Neural cell (in vitro differentiated cells): ENCODE measurements around the gene AGBL4. TPM values are rescaled to one million over a fixed set of nuclear protein-coding genes. Genes with fewer than 3 reads are reported as not detected.

ENCODE experiments used
- H2AFZ ChIP-seq: fragments of 200-600, 300-800 bp; sonication (generic), shearing (Covaris generic); 2 replicates; pipeline ENCODE4 v1.6.0; 2014; ENCODE audit warnings: low read depth, mild to moderate bottlenecking, antibody characterized with exemption, low read length, moderate library complexity
- H3F3A ChIP-seq: fragments of 200-600 bp; shearing (Covaris generic); 2 replicates; pipeline ENCODE4 v1.6.1; 2016; ENCODE audit warnings: mild to moderate bottlenecking, moderate library complexity, mixed read lengths, antibody characterized with exemption, low read length; ENCODE audit not compliant: insufficient read depth, poor library complexity, severe bottlenecking
- H3K27ac ChIP-seq: fragments of 200-600, 300-800 bp; sonication (generic), shearing (Covaris generic); 2 replicates; pipeline ENCODE4 v1.5.1; 2014; ENCODE audit warnings: mild to moderate bottlenecking, low read length, moderate library complexity
- H3K27me3 ChIP-seq: fragments of 300-800, 200-600 bp; sonication (generic), shearing (Covaris generic); 2 replicates; pipeline ENCODE4 v1.6.0; 2014; ENCODE audit warnings: mild to moderate bottlenecking, low read depth, low read length, moderate library complexity; ENCODE audit not compliant: insufficient read depth
- H3K36me3 ChIP-seq: fragments of 300-800, 200-600 bp; sonication (generic), shearing (Covaris generic); 2 replicates; pipeline ENCODE4 v1.5.1; 2014; ENCODE audit warnings: mild to moderate bottlenecking, antibody characterized with exemption, low read length, moderate library complexity; ENCODE audit not compliant: insufficient read depth
- H3K4me2 ChIP-seq: fragments of 300-800, 200-600 bp; sonication (generic), shearing (Covaris generic); 2 replicates; pipeline ENCODE4 v1.6.0; 2014; ENCODE audit warnings: mild to moderate bottlenecking, low read length
- H3K4me3 ChIP-seq: fragments of 300-800, 200-600 bp; sonication (generic), shearing (Covaris generic); 2 replicates; pipeline ENCODE4 v1.5.1; 2014; ENCODE audit warnings: mild to moderate bottlenecking, low read length, moderate library complexity
- H3K79me2 ChIP-seq: fragments of 200-600 bp; shearing (Covaris generic); replicated peaks from 2 replicates; pipeline ENCODE4 v1.6.0; 2014; ENCODE audit warnings: mild to moderate bottlenecking, low read length, moderate library complexity; ENCODE audit not compliant: insufficient read depth
- H3K9ac ChIP-seq: fragments of 300-800, 200-600 bp; sonication (generic), shearing (Covaris generic); 2 replicates; pipeline ENCODE4 v1.6.1; 2016; ENCODE audit warnings: mild to moderate bottlenecking, low read length, mixed read lengths
- H3K9me2 ChIP-seq: fragments of 200-600 bp; shearing (Covaris generic); 2 replicates; pipeline ENCODE4 v1.6.1; 2016; ENCODE audit warnings: mild to moderate bottlenecking, low read length, mixed read lengths; ENCODE audit not compliant: insufficient read depth
- H3K9me3 ChIP-seq: fragments of 200-600, 300-800 bp; sonication (generic), shearing (Covaris generic); 2 replicates; pipeline ENCODE4 v1.6.1; 2016; ENCODE audit warnings: mild to moderate bottlenecking, mixed run types, low read length, moderate library complexity, mixed read lengths
- H4K20me1 ChIP-seq: fragments of 200-600 bp; shearing (Covaris generic); 2 replicates; pipeline ENCODE4 v1.6.1; 2016; ENCODE audit warnings: mild to moderate bottlenecking, mixed run types; ENCODE audit not compliant: insufficient read depth
- EP300 ChIP-seq: fragments of 450-650 bp; conservative IDR thresholded peaks from 2 replicates; pipeline ENCODE4 v1.6.1; 2014; ENCODE audit warnings: antibody characterized with exemption, mild to moderate bottlenecking, moderate library complexity; ENCODE audit not compliant: poor library complexity, severe bottlenecking
- EZH2 ChIP-seq: fragments of 200-600, 300-800 bp; shearing (Covaris generic), sonication (generic); IDR thresholded peaks from 2 replicates; pipeline ENCODE4 v1.6.1; 2014; ENCODE audit warnings: antibody characterized with exemption, low read length, borderline replicate concordance, mild to moderate bottlenecking; ENCODE audit not compliant: insufficient read depth, poor library complexity, severe bottlenecking
- MXI1 ChIP-seq: fragments of 450-650 bp; conservative IDR thresholded peaks from 2 replicates; pipeline ENCODE4 v1.6.1; 2014; ENCODE audit warnings: antibody characterized with exemption, mild to moderate bottlenecking; ENCODE audit not compliant: poor library complexity, severe bottlenecking
- POLR2AphosphoS5 ChIP-seq: IDR thresholded peaks from 2 replicates; pipeline ENCODE4 v1.6.1; 2012
- RAD21 ChIP-seq: fragments of 450-650 bp; conservative IDR thresholded peaks from 2 replicates; pipeline ENCODE4 v1.6.1; 2014; ENCODE audit warnings: antibody characterized with exemption, mild to moderate bottlenecking, moderate library complexity
- SMC3 ChIP-seq: fragments of 450-650 bp; conservative IDR thresholded peaks from 2 replicates; pipeline ENCODE4 v1.6.1; 2014; ENCODE audit warnings: antibody characterized with exemption, mild to moderate bottlenecking, moderate library complexity; ENCODE audit not compliant: poor library complexity
- TAF1 ChIP-seq: IDR thresholded peaks from 2 replicates; pipeline ENCODE4 v1.6.1; 2012; ENCODE audit warnings: low read depth
- polyA plus RNA-seq: library from polyadenylated mRNA; depleted of rRNA; stranded (reverse); fragments of >200 nt; gene quantifications from 2 replicates; pipeline ENCODE4 v1.2.3, GENCODE V29; 2014
- TF ChIP-seq, protein P1 (sequence below): fragments of 450-650 bp; IDR thresholded peaks from 2 replicates; pipeline ENCODE4 v1.5.1; 2014; ENCODE audit warnings: antibody characterized with exemption, mild to moderate bottlenecking, moderate library complexity; ENCODE audit not compliant: poor library complexity, severe bottlenecking
- TF ChIP-seq, protein P2 (sequence below): IDR thresholded peaks from 2 replicates; pipeline ENCODE4 v1.6.1; 2012; ENCODE audit warnings: borderline replicate concordance

AGBL4 gene
- polyA plus RNA-seq, 1 donor from 2014 or later, result 1.3 TPM

DNA sequence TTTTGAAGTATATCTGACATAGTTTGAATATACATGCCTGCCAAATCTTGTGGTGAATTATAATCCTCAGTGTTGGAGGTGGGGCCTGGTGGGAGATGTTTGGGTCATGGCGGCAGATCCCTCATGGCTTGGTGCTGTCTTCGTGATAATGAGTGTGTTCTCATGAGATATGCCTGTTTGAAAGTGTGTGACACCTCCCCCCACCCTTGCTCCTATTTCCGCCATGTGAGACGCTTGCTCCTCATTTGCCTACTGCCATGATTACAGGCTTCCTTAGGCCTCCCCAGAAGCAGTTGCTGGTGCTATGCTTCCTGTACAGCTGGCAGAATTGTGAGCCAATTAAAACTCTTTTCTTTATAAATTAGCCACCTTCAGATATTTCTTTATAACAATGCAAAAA is 810.5 kb downstream of the AGBL4 start:
- Histone ChIP-seq H3K9me2 (no peaks in the 10 kb centered on the region), H3K27me3 (no peaks in the 10 kb centered on the region), H4K20me1 (no peaks in the 10 kb centered on the region), H3F3A (no peaks in the 10 kb centered on the region), H3K9ac (no peak overlapping the region), H3K4me2 (no peak overlapping the region), H3K36me3 (no peaks in the 10 kb centered on the region), H3K9me3 (no peaks in the 10 kb centered on the region), H2AFZ (no peak overlapping the region), H3K4me3 (no peak overlapping the region), H3K27ac (no peak overlapping the region), H3K79me2 (no peaks in the 10 kb centered on the region)
- TF ChIP-seq POLR2AphosphoS5, result no peak
- TF ChIP-seq MXI1, result no peak
- no peak for TF ChIP-seq EZH2
- TF ChIP-seq SMC3, result no peak
- TF ChIP-seq RAD21, result no peak
- no peak for TF ChIP-seq EP300
- TF ChIP-seq, protein P1, sequence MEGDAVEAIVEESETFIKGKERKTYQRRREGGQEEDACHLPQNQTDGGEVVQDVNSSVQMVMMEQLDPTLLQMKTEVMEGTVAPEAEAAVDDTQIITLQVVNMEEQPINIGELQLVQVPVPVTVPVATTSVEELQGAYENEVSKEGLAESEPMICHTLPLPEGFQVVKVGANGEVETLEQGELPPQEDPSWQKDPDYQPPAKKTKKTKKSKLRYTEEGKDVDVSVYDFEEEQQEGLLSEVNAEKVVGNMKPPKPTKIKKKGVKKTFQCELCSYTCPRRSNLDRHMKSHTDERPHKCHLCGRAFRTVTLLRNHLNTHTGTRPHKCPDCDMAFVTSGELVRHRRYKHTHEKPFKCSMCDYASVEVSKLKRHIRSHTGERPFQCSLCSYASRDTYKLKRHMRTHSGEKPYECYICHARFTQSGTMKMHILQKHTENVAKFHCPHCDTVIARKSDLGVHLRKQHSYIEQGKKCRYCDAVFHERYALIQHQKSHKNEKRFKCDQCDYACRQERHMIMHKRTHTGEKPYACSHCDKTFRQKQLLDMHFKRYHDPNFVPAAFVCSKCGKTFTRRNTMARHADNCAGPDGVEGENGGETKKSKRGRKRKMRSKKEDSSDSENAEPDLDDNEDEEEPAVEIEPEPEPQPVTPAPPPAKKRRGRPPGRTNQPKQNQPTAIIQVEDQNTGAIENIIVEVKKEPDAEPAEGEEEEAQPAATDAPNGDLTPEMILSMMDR, result no peak
- TF ChIP-seq, protein P2, sequence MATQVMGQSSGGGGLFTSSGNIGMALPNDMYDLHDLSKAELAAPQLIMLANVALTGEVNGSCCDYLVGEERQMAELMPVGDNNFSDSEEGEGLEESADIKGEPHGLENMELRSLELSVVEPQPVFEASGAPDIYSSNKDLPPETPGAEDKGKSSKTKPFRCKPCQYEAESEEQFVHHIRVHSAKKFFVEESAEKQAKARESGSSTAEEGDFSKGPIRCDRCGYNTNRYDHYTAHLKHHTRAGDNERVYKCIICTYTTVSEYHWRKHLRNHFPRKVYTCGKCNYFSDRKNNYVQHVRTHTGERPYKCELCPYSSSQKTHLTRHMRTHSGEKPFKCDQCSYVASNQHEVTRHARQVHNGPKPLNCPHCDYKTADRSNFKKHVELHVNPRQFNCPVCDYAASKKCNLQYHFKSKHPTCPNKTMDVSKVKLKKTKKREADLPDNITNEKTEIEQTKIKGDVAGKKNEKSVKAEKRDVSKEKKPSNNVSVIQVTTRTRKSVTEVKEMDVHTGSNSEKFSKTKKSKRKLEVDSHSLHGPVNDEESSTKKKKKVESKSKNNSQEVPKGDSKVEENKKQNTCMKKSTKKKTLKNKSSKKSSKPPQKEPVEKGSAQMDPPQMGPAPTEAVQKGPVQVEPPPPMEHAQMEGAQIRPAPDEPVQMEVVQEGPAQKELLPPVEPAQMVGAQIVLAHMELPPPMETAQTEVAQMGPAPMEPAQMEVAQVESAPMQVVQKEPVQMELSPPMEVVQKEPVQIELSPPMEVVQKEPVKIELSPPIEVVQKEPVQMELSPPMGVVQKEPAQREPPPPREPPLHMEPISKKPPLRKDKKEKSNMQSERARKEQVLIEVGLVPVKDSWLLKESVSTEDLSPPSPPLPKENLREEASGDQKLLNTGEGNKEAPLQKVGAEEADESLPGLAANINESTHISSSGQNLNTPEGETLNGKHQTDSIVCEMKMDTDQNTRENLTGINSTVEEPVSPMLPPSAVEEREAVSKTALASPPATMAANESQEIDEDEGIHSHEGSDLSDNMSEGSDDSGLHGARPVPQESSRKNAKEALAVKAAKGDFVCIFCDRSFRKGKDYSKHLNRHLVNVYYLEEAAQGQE, result no peak
- no peak for TF ChIP-seq TAF1

DNA sequence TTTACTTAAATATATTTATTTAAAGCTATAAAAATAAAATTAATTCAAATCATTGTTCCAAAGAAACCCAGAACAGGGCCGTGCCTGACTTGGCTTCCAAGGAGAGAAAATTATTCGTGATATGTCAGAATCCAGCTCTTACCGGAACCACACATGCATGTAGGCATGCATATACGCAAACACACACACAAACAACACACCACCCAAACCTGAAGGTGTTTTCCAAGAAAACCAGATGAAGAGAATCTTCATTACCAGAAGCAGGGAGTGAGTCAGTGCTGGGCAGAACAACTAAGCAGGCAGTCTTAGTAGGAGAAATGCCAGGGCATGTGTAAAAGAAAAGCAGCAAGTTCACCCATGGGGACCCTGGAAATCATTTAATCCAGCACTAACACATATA is 815.0 kb downstream of the AGBL4 start:
- Histone ChIP-seq H3K4me2 (no peak overlapping the region), H3K27ac (no peak overlapping the region), H4K20me1 (no peaks in the 10 kb centered on the region), H3K4me3 (no peak overlapping the region), H3K36me3 (no peaks in the 10 kb centered on the region), H3F3A (no peaks in the 10 kb centered on the region), H3K9me2 (no peaks in the 10 kb centered on the region), H3K79me2 (no peaks in the 10 kb centered on the region), H3K9me3 (no peaks in the 10 kb centered on the region), H3K27me3 (no peaks in the 10 kb centered on the region), H2AFZ (no peak overlapping the region), H3K9ac (no peak overlapping the region)
- TF ChIP-seq, protein P1, result no peak
- TF ChIP-seq RAD21, result no peak
- TF ChIP-seq MXI1, result no peak
- no peak for TF ChIP-seq TAF1
- TF ChIP-seq SMC3, result no peak
- TF ChIP-seq EP300, result no peak
- no peak for TF ChIP-seq EZH2
- TF ChIP-seq, protein P2, result no peak
